ENCODE results near the gene PAPSS1.

DNA sequence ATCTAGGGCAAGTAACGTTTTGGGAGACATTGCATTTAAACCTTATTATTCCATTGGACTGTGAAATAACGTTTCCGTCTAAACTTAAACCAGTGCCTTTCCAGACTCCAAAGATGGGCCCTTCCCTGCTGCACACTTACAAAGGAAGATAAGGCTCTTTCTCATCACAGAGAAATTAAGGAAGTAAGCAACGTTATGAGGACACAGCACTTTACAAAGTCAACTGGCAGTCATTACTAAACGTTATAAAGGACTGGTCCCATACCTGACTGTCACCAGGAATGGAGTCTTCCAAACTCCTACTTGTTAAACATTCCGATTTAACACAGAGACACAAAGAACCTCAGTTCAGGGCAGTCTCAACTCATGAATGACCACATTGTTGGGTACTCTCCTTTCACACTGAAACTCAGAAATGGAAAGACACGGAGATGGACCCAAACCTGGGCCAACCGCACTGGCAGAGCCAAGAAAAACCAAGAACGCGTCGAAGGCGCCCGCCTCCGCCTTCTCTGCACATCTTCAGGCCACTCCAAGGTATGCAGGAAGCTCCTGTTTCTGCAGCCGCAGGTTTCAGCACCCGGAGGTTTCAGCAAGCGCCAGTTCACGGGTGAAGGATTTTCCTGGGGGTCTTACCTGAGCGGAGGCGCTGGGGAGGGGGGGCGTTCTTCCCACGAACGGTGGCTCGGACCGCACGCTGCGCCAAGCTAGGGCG lies 670 bp downstream of the PAPSS1 start:
- TF ChIP-seq, protein P1, sequence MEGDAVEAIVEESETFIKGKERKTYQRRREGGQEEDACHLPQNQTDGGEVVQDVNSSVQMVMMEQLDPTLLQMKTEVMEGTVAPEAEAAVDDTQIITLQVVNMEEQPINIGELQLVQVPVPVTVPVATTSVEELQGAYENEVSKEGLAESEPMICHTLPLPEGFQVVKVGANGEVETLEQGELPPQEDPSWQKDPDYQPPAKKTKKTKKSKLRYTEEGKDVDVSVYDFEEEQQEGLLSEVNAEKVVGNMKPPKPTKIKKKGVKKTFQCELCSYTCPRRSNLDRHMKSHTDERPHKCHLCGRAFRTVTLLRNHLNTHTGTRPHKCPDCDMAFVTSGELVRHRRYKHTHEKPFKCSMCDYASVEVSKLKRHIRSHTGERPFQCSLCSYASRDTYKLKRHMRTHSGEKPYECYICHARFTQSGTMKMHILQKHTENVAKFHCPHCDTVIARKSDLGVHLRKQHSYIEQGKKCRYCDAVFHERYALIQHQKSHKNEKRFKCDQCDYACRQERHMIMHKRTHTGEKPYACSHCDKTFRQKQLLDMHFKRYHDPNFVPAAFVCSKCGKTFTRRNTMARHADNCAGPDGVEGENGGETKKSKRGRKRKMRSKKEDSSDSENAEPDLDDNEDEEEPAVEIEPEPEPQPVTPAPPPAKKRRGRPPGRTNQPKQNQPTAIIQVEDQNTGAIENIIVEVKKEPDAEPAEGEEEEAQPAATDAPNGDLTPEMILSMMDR (IDR thresholded peaks at IDR 0.05; ENCODE audit: borderline replicate concordance, extremely low read depth, low read length, poor library complexity, severe bottlenecking), result no peak
- no peak for TF ChIP-seq EZH2 (IDR thresholded peaks at IDR 0.05; ENCODE audit: borderline replicate concordance, low read depth, low read length, severe bottlenecking)

Measured in DND-41 (cell line).